Ovary (tissue), 9 donors: ENCODE results near the gene LARGE1. TPM values are rescaled to one million over a fixed set of nuclear protein-coding genes. Genes with fewer than 3 reads are reported as not detected.

Source experiments
- DNase-seq, 5 donors: peaks; one replicate each; pipeline ENCODE4 v3.0.0-alpha.2; 2019 to 2020
- H3K27ac ChIP-seq, 2 donors: fragments of 200-600 bp; one replicate each; pipeline versions ENCODE4 v1.5.1 to v1.8.0; 2019 to 2022
- H3K27me3 ChIP-seq: fragments of 200-600 bp; one replicate; pipeline ENCODE4 v1.8.0; 2022
- H3K36me3 ChIP-seq: fragments of 200-600 bp; sonication (generic); one replicate; pipeline ENCODE4 v1.5.1; 2019
- H3K4me1 ChIP-seq: one replicate; pipeline ENCODE4 v1.8.1; 2013; ENCODE audit warnings: mild to moderate bottlenecking, moderate library complexity; ENCODE audit not compliant: insufficient read depth
- H3K4me3 ChIP-seq: fragments of 200-600 bp; sonication (generic); one replicate; pipeline ENCODE4 v1.5.1; 2017
- H3K9me3 ChIP-seq, 2 donors: fragments of 200-600 bp in 1 of 2; sonication (generic) in 1 of 2; one replicate each; pipeline versions ENCODE4 v1.5.1 to v1.8.1; 2013 to 2019; ENCODE audit warnings: mild to moderate bottlenecking in 1 of 2, moderate library complexity in 1 of 2
- CTCF ChIP-seq, 3 donors: fragments of 450-650 bp in 2 of 3; fragments of 200-600 bp in 1 of 3; IDR thresholded peaks; one replicate each; pipeline versions ENCODE4 v1.5.1 to v1.8.0; 2016 to 2022; ENCODE audit warnings: antibody characterized with exemption in 3 of 3, mild to moderate bottlenecking in 1 of 3
- EP300 ChIP-seq: sonication (generic); formaldehyde crosslinking; IDR thresholded peaks from one replicate; pipeline ENCODE4 v1.6.1; 2017; ENCODE audit warnings: antibody characterized with exemption
- POLR2A ChIP-seq: fragments of 450-650 bp; IDR thresholded peaks from one replicate; pipeline ENCODE4 v1.6.1; 2017; ENCODE audit warnings: antibody characterized with exemption, mild to moderate bottlenecking, moderate library complexity
- WGBS, 3 donors: extraction: QIAGEN DNeasy Blood & Tissue Kit in 1 of 3; methylation state at CpG; one replicate each; pipeline versions ENCODE4 v1.1.5 to v1.1.7; 2013 to 2017; 5-methylcytosine and 5-hydroxymethylcytosine counted together
- intact Hi-C, 4 donors: fragments of 100-400 bp; cut with DNase I; formaldehyde crosslinking; loops; one replicate each; pipeline versions ENCODE4 v1.11.0 to v1.15.1; 2022 to 2023
- polyA plus RNA-seq, 2 donors: library from polyadenylated mRNA; stranded (reverse); fragments of 200-250 nt in 1 of 2; fragments of 350-450 nt in 1 of 2; fragmentation: Illumina TruSeq in 1 of 2; extraction: RNeasy Lipid Tissue Mini Kit (QIAGEN cat#74804) in 1 of 2; gene quantifications; one replicate each; pipeline ENCODE4 v1.2.3, GENCODE V29; 2013 to 2014
- total RNA-seq, 7 donors: library from RNA; depleted of rRNA in 2 of 7; stranded (reverse); fragments of >200 nt in 2 of 7; fragmentation: NEBNext Ultra II Directional in 3 of 7; extraction: Animal tissue kit (Norgen Biotek cat#: 25700) in 3 of 7; gene quantifications; one replicate each; pipeline versions ENCODE4 v1.1.0 to v1.2.4, GENCODE V29; 2016 to 2023
- donor health status: DM: no; HTN: no; CAD: no; lungs with moderate emphysema.
- donor health status: DM: no; HTN: no; CAD: no.
- donor health status: Bipolar disorder and iron deficiency.
- donor health status: DM: yes; HTN: yes; CAD: no.
- donor health status: DM: no; HTN: no; CAD: no.
- donor health status: DM: yes; HTN: yes; CAD: no.

Gene LARGE1
- total and polyA plus RNA-seq, 9 donors, result 13.4 to 67.6 (median 36.8) TPM

GRCh38 chr22:33561149-33561807 is 359.0 kb downstream of the LARGE1 start:
- TF ChIP-seq CTCF (IDR thresholded peaks at IDR 0.05), result no peak
- no peaks in the 10 kb centered on the region for H3K36me3 ChIP-seq
- H3K9me3 ChIP-seq, result no peaks in the 10 kb centered on the region
- H3K4me1 ChIP-seq, result no peaks in the 10 kb centered on the region
- DNase-seq, result no peak
- H3K27me3 ChIP-seq, result no peaks in the 10 kb centered on the region
- intact Hi-C loops, result no loop called here
- 98% methylated on average over 9 of the region's 9 CpGs for WGBS, 3 donors
- no peak overlapping the region for H3K27ac ChIP-seq
- H3K4me3 ChIP-seq, result no peak overlapping the region

GRCh38 chr22:33557836-33558235 is 362.4 kb downstream of the LARGE1 start:
- Histone ChIP-seq H3K4me3 (no peak overlapping the region), H3K36me3 (no peaks in the 10 kb centered on the region), H3K4me1 (peaks cover under 1% of the 10 kb centered on the region), H3K9me3 (no peaks in the 10 kb centered on the region), H3K27ac (no peak overlapping the region), H3K27me3 (no peaks in the 10 kb centered on the region)
- intact Hi-C loops, result loop anchor here in 1 of 4 donors (10.0 kb wide), 1 partner anchor 47 kb away; no protein-coding TSS in a partner anchor
- DNase-seq, result no peak
- TF ChIP-seq EP300 (no peak), POLR2A (no peak), CTCF (IDR thresholded peaks at IDR 0.05) (no peak)
- 90 to 92% (median 90%) methylated on average over 7 of the region's 7 CpGs for WGBS, 3 donors

GRCh38 chr22:33555814-33556522 is 364.3 kb downstream of the LARGE1 start:
- intact Hi-C loops, result loop anchor here in 1 of 4 donors (10.0 kb wide), 1 partner anchor 49 kb away; no protein-coding TSS in a partner anchor
- Histone ChIP-seq H3K9me3 (no peaks in the 10 kb centered on the region), H3K27ac (no peak overlapping the region), H3K27me3 (no peaks in the 10 kb centered on the region), H3K36me3 (no peaks in the 10 kb centered on the region), H3K4me3 (no peak overlapping the region), H3K4me1 (peaks cover 1% of the 10 kb centered on the region)
- DNase-seq, result no peak
- no peak for TF ChIP-seq POLR2A
- TF ChIP-seq EP300, result no peak
- no peak for TF ChIP-seq CTCF (IDR thresholded peaks at IDR 0.05)
- WGBS, 3 donors, result 87 to 89% (median 88%) methylated on average over 5 of the region's 5 CpGs

GRCh38 chr22:33553493-33553892 is 366.8 kb downstream of the LARGE1 start:
- Histone ChIP-seq H3K27ac (no peak overlapping the region), H3K4me3 (no peak overlapping the region), H3K9me3 (no peaks in the 10 kb centered on the region), H3K4me1 (peaks cover 1% of the 10 kb centered on the region), H3K36me3 (no peaks in the 10 kb centered on the region), H3K27me3 (no peaks in the 10 kb centered on the region)
- TF ChIP-seq POLR2A (no peak), EP300 (no peak), CTCF (IDR thresholded peaks at IDR 0.05) (no peak)
- no peak for DNase-seq
- WGBS, 3 donors, result 89 to 97% (median 95%) methylated on average over 5 of the region's 5 CpGs
- intact Hi-C loops, result loop anchor here in 1 of 4 donors (10.0 kb wide), 1 partner anchor 51 kb away; no protein-coding TSS in a partner anchor
